HepG2 (cell line): ENCODE measurements around the gene BRD1.

ENCODE experiments used
- JUNB ChIP-seq: sonication (generic); formaldehyde crosslinking; IDR thresholded peaks from 2 replicates; pipeline ENCODE4 v1.8.0; 2022; ENCODE audit warnings: missing genetic modification reagents, mild to moderate bottlenecking, borderline replicate concordance
- KAT8 ChIP-seq: IDR thresholded peaks from 2 replicates; pipeline ENCODE4 v1.6.1; 2016; ENCODE audit warnings: missing genetic modification reagents, missing compliant biosample characterization
- NFIC ChIP-seq: IDR thresholded peaks from 2 replicates; pipeline ENCODE4 v1.6.1; 2012; ENCODE audit warnings: mild to moderate bottlenecking, low read length, inconsistent platforms
- PLRG1 ChIP-seq: fragments of 450-650 bp; conservative IDR thresholded peaks from 2 replicates; pipeline ENCODE4 v1.6.1; 2016
- XRCC5 ChIP-seq: fragments of 200-400 bp; formaldehyde crosslinking; optimal IDR thresholded peaks from 2 replicates; pipeline ENCODE3; 2017; ENCODE audit warnings: mild to moderate bottlenecking, low read length
- ZBTB1 ChIP-seq: sonication (generic); formaldehyde crosslinking; IDR thresholded peaks from 2 replicates; pipeline ENCODE4 v1.4.0; 2020; ENCODE audit warnings: missing genetic modification reagents, borderline replicate concordance
- ZNF337 ChIP-seq: sonication (generic); formaldehyde crosslinking; IDR thresholded peaks from 2 replicates; pipeline ENCODE4 v1.5.1; 2020; ENCODE audit warnings: missing genetic modification reagents, low read depth, mild to moderate bottlenecking, borderline replicate concordance
- ZNF703 ChIP-seq: sonication (generic); formaldehyde crosslinking; IDR thresholded peaks from 2 replicates; pipeline ENCODE4 v1.5.1; 2020; ENCODE audit warnings: missing genetic modification reagents, mild to moderate bottlenecking, moderate library complexity, borderline replicate concordance
- TF ChIP-seq, protein P1 (sequence below): sonication (generic); formaldehyde crosslinking; IDR thresholded peaks from 2 replicates; pipeline ENCODE4 v1.5.0; 2020; ENCODE audit warnings: mild to moderate bottlenecking, missing genetic modification reagents, moderate library complexity
- TF ChIP-seq, protein P2 (sequence below): sonication (generic); formaldehyde crosslinking; IDR thresholded peaks from 2 replicates; pipeline ENCODE4 v1.4.0; 2020; ENCODE audit warnings: low read depth, missing genetic modification reagents

DNA sequence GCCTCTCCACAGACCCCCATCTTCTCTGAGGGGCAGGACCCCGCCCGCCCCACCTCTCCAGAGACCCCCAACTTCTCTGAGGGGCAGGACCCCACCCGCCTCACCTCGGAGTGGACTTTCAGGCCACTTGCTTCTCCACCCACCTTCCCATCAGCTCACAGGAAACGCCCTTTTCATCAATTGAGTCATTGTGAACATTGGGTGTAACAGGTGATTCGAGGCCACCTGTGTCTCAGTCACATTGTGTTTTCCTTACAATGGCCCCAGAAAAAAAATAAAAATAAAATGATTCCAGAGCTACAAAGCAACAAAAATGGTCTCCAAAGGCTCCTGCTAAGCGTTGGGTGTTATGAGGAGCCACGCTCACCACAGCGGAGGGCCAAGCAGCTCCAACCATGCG lies 36.0 kb downstream of the BRD1 start:
- TF ChIP-seq ZBTB1 (CRISPR knock-in tag) (no peak), XRCC5 (no peak), PLRG1 (no peak), KAT8 (no peak), ZNF703 (CRISPR knock-in tag) (no peak), ZNF337 (no peak), NFIC (no peak), JUNB (CRISPR knock-in tag) (no peak)
- TF ChIP-seq, protein P1, sequence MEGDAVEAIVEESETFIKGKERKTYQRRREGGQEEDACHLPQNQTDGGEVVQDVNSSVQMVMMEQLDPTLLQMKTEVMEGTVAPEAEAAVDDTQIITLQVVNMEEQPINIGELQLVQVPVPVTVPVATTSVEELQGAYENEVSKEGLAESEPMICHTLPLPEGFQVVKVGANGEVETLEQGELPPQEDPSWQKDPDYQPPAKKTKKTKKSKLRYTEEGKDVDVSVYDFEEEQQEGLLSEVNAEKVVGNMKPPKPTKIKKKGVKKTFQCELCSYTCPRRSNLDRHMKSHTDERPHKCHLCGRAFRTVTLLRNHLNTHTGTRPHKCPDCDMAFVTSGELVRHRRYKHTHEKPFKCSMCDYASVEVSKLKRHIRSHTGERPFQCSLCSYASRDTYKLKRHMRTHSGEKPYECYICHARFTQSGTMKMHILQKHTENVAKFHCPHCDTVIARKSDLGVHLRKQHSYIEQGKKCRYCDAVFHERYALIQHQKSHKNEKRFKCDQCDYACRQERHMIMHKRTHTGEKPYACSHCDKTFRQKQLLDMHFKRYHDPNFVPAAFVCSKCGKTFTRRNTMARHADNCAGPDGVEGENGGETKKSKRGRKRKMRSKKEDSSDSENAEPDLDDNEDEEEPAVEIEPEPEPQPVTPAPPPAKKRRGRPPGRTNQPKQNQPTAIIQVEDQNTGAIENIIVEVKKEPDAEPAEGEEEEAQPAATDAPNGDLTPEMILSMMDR, result no peak
- TF ChIP-seq, protein P2, sequence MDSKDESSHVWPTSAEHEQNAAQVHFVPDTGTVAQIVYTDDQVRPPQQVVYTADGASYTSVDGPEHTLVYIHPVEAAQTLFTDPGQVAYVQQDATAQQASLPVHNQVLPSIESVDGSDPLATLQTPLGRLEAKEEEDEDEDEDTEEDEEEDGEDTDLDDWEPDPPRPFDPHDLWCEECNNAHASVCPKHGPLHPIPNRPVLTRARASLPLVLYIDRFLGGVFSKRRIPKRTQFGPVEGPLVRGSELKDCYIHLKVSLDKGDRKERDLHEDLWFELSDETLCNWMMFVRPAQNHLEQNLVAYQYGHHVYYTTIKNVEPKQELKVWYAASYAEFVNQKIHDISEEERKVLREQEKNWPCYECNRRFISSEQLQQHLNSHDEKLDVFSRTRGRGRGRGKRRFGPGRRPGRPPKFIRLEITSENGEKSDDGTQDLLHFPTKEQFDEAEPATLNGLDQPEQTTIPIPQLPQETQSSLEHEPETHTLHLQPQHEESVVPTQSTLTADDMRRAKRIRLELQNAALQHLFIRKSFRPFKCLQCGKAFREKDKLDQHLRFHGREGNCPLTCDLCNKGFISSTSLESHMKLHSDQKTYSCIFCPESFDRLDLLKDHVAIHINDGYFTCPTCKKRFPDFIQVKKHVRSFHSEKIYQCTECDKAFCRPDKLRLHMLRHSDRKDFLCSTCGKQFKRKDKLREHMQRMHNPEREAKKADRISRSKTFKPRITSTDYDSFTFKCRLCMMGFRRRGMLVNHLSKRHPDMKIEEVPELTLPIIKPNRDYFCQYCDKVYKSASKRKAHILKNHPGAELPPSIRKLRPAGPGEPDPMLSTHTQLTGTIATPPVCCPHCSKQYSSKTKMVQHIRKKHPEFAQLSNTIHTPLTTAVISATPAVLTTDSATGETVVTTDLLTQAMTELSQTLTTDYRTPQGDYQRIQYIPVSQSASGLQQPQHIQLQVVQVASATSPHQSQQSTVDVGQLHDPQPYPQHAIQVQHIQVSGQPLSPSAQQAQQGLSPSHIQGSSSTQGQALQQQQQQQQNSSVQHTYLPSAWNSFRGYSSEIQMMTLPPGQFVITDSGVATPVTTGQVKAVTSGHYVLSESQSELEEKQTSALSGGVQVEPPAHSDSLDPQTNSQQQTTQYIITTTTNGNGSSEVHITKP (CRISPR knock-in tag), result no peak
